Kidney (tissue), 14 donors: ENCODE results near the gene TFDP1. TPM values are rescaled to one million over a fixed set of nuclear protein-coding genes. Genes with fewer than 3 reads are reported as not detected.
"Not testable (repeated sequence)": the region's sequence is repeated elsewhere in the genome, so short reads cannot be mapped to it uniquely, and the experiment has no call there.

Experiments
- DNase-seq, 5 donors: peaks; one replicate each; pipeline ENCODE4 v3.0.0-alpha.2; 2013 to 2020
- FAIRE-seq: peaks from 2 replicates; lab custom pipeline; 2012; peaks lifted over from hg19 to GRCh38; lab: Jason Lieb, UNC
- H3K27ac ChIP-seq, 2 donors: one replicate each; pipeline ENCODE4 v1.7.0; 2013; ENCODE audit warnings: low read depth in 2 of 2, low read length in 2 of 2, inconsistent platforms in 1 of 2
- H3K27me3 ChIP-seq: one replicate; pipeline ENCODE4 v1.7.1; 2013; ENCODE audit warnings: low read length, inconsistent platforms; ENCODE audit not compliant: control insufficient read depth, insufficient read depth
- H3K36me3 ChIP-seq, 3 donors: one replicate each; pipeline versions ENCODE4 v1.7.0 to v1.7.1; 2013; ENCODE audit warnings: low read length in 3 of 3, control low read depth in 1 of 3, inconsistent platforms in 1 of 3; ENCODE audit not compliant: insufficient read depth in 3 of 3, control insufficient read depth in 2 of 3
- H3K4me1 ChIP-seq, 3 donors: one replicate each; pipeline versions ENCODE4 v1.7.0 to v1.7.1; 2013; ENCODE audit warnings: low read length in 3 of 3, inconsistent platforms in 1 of 3, low read depth in 1 of 3; ENCODE audit not compliant: control insufficient read depth in 2 of 3, insufficient read depth in 2 of 3
- H3K4me3 ChIP-seq, 3 donors: one replicate each; pipeline versions ENCODE4 v1.7.0 to v1.8.1; 2013; ENCODE audit warnings: low read length in 3 of 3, control low read depth in 1 of 3, inconsistent platforms in 1 of 3
- H3K9ac ChIP-seq, 3 donors: one replicate each; pipeline versions ENCODE4 v1.7.0 to v1.7.1; 2013; ENCODE audit warnings: low read length in 3 of 3, control low read depth in 1 of 3, inconsistent platforms in 1 of 3
- H3K9me3 ChIP-seq, 3 donors: one replicate each; pipeline versions ENCODE4 v1.7.0 to v1.7.1; 2013; ENCODE audit warnings: low read length in 3 of 3, control low read depth in 1 of 3, inconsistent platforms in 1 of 3; ENCODE audit not compliant: control insufficient read depth in 2 of 3, insufficient read depth in 1 of 3
- CTCF ChIP-seq: IDR thresholded peaks from 3 replicates; pipeline ENCODE4 v1.5.1; 2012; ENCODE audit warnings: mild to moderate bottlenecking, moderate library complexity, borderline replicate concordance; ENCODE audit not compliant: insufficient read depth; ENCODE audit errors: extremely low read depth
- intact Hi-C: fragments of 100-400 bp; cut with DNase I; formaldehyde crosslinking; loops from one replicate; pipeline ENCODE4 v1.11.1; 2022
- polyA plus RNA-seq: library from polyadenylated mRNA; stranded (reverse); fragments of 350-450 nt; fragmentation: Illumina TruSeq; extraction: RNeasy Lipid Tissue Mini Kit (QIAGEN cat#74804); gene quantifications from one replicate; pipeline ENCODE4 v1.2.3, GENCODE V29; 2014; ENCODE audit warnings: low read depth, low replicate concordance; ENCODE audit not compliant: insufficient read depth
- total RNA-seq: library from RNA; stranded (reverse); fragmentation: NEBNext Ultra II Directional; extraction: Animal tissue kit (Norgen Biotek cat#: 25700); gene quantifications from one replicate; pipeline ENCODE4 v1.2.1, GENCODE V29; 2021
- donor health status: control.
- donor health status: control.
- donor health status: control.
- donor health status: control.
- donor health status: control.
- donor health status: DM: yes; HTN: yes; CAD: no.
- donor health status: Normal renal cell carcinoma (clear cell type).

The TFDP1 gene
- total and polyA plus RNA-seq, 2 donors from 2014 or later = 33.8 to 46.9 TPM

- DNase-seq = peak in 1 of 5 donors; percentile 55
- Histone ChIP-seq H3K27me3 (no peaks in the 10 kb centered on the region), H3K27ac (no peak overlapping the region), H3K4me3 (no peak overlapping the region), H3K9me3 (no peaks in the 10 kb centered on the region), H3K36me3 (peaks cover 0 to 2% (median under 1%) of the 10 kb centered on the region in 3 donors), H3K9ac (no peak overlapping the region), H3K4me1 (peaks cover 0 to 5% (median 0%) of the 10 kb centered on the region in 3 donors)
- no peak for TF ChIP-seq CTCF
- intact Hi-C loops = no loop called here
- FAIRE-seq = no peak
Observed at GRCh38 chr13:113618455-113618854, 33.9 kb downstream of the TFDP1 start.

- H3K4me1 ChIP-seq = peaks cover 0 to 5% (median 0%) of the 10 kb centered on the region in 3 donors
- H3K9ac ChIP-seq = no peak overlapping the region
- peaks cover 4 to 5% (median 4%) of the 10 kb centered on the region in 3 donors for H3K36me3 ChIP-seq
- no peak overlapping the region for H3K27ac ChIP-seq
- H3K27me3 ChIP-seq = no peaks in the 10 kb centered on the region
- H3K9me3 ChIP-seq = no peaks in the 10 kb centered on the region
- peak in 1 of 5 donors; percentile 63 for DNase-seq
- no peak overlapping the region for H3K4me3 ChIP-seq
- intact Hi-C loops = no loop called here
- no peak for TF ChIP-seq CTCF
- FAIRE-seq = no peak
Observed at GRCh38 chr13:113620036-113620796, 35.7 kb downstream of the TFDP1 start.

- peaks cover 0 to 5% (median 0%) of the 10 kb centered on the region in 3 donors for H3K4me1 ChIP-seq
- H3K9ac ChIP-seq = no peak overlapping the region
- no peaks in the 10 kb centered on the region for H3K27me3 ChIP-seq
- intact Hi-C loops = no loop called here
- H3K27ac ChIP-seq = no peak overlapping the region
- H3K36me3 ChIP-seq = peaks cover 4 to 5% (median 4%) of the 10 kb centered on the region in 3 donors
- DNase-seq = peak in 1 of 5 donors; percentile 43
- H3K4me3 ChIP-seq = no peak overlapping the region
- TF ChIP-seq CTCF = no peak
- FAIRE-seq = no peak
- no peaks in the 10 kb centered on the region for H3K9me3 ChIP-seq
Observed at GRCh38 chr13:113621046-113621445, 36.5 kb downstream of the TFDP1 start.

GRCh38 chr13:113621498-113621897, 36.9 kb downstream of the TFDP1 start:
- H3K9ac ChIP-seq, intact Hi-C loops, H3K27me3 ChIP-seq, H3K9me3 ChIP-seq, FAIRE-seq, H3K4me3 ChIP-seq, H3K4me1 ChIP-seq, H3K27ac ChIP-seq, H3K36me3 ChIP-seq: not testable (repeated sequence)
- DNase-seq = peak in 3 of 5 donors; percentile 21 to 63 (median 24)

GRCh38 chr13:113621986-113622550, 37.5 kb downstream of the TFDP1 start:
- H3K9ac ChIP-seq, H3K4me1 ChIP-seq, H3K27ac ChIP-seq, H3K4me3 ChIP-seq, intact Hi-C loops, H3K36me3 ChIP-seq, FAIRE-seq, H3K9me3 ChIP-seq, H3K27me3 ChIP-seq: not testable (repeated sequence)
- peak in 1 of 5 donors; percentile 64 for DNase-seq
